ENCODE data around the gene NLRC5. TPM values are rescaled to one million over a fixed set of nuclear protein-coding genes. Genes with fewer than 3 reads are reported as not detected.

NLRC5 gene
- total RNA-seq, 3 donors from 2014 or later (not counting 1 experiment from before 2014, with no cell fraction given), result 320 to 563 (median 535) TPM

- Mint-ChIP-seq H3K27ac (no peak overlapping the region), H3K27me3 (ENCODE audit: low read depth in 2 of 2) (no peaks in the 10 kb centered on the region), H3K4me1 (peaks cover 10 to 24% of the 10 kb centered on the region in 2 donors), H3K9me3 (no peaks in the 10 kb centered on the region), H3K4me3 (no peak overlapping the region), H3K36me3 (no peaks in the 10 kb centered on the region)
- peaks cover 15% of the 10 kb centered on the region for H3K4me1 ChIP-seq (ENCODE audit: control insufficient read depth, insufficient read depth, low read length)
- intact Hi-C loops (cut with micrococcal nuclease), result no loop called here
- no peaks in the 10 kb centered on the region for H3K9me3 ChIP-seq (ENCODE audit: control insufficient read depth, insufficient read depth, low read length)
- TF ChIP-seq CTCF (IDR thresholded peaks at IDR 0.05), result no peak
- H3K27me3 ChIP-seq (ENCODE audit: control insufficient read depth, insufficient read depth, low read length), result no peaks in the 10 kb centered on the region
- 95% methylated on average over 6 of the region's 6 CpGs for WGBS (ENCODE audit: insufficient coverage)
- no peak overlapping the region for H3K4me3 ChIP-seq (ENCODE audit: low read length)
- H3K27ac ChIP-seq (ENCODE audit: low read length), result no peak overlapping the region
- DNase-seq, result no peak
- peaks cover 40% of the 10 kb centered on the region for H3K36me3 ChIP-seq (ENCODE audit: control insufficient read depth, insufficient read depth, low read length)
- ATAC-seq, result no peak
Observed at GRCh38 chr16:56948234-56948633, 41.1 kb upstream of the NLRC5 start.

GRCh38 chr16:56950051-56950450, 39.3 kb upstream of the NLRC5 start:
- Mint-ChIP-seq H3K27me3 (ENCODE audit: low read depth in 2 of 2) (no peaks in the 10 kb centered on the region), H3K4me1 (peaks cover 10 to 24% of the 10 kb centered on the region in 2 donors), H3K36me3 (no peaks in the 10 kb centered on the region), H3K27ac (peak overlapping the region in 1 of 2 donors; percentile 40), H3K4me3 (no peak overlapping the region), H3K9me3 (no peaks in the 10 kb centered on the region)
- H3K9me3 ChIP-seq (ENCODE audit: control insufficient read depth, insufficient read depth, low read length), result no peaks in the 10 kb centered on the region
- peaks cover 24% of the 10 kb centered on the region for H3K36me3 ChIP-seq (ENCODE audit: control insufficient read depth, insufficient read depth, low read length)
- no peak for TF ChIP-seq CTCF (IDR thresholded peaks at IDR 0.05)
- no peak overlapping the region for H3K27ac ChIP-seq (ENCODE audit: low read length)
- peaks cover 15% of the 10 kb centered on the region for H3K4me1 ChIP-seq (ENCODE audit: control insufficient read depth, insufficient read depth, low read length)
- no peaks in the 10 kb centered on the region for H3K27me3 ChIP-seq (ENCODE audit: control insufficient read depth, insufficient read depth, low read length)
- 97% methylated on average over 2 of the region's 4 CpGs for WGBS (ENCODE audit: insufficient coverage)
- DNase-seq (no peak), ATAC-seq (no peak)
- intact Hi-C loops (cut with micrococcal nuclease), result no loop called here
- no peak overlapping the region for H3K4me3 ChIP-seq (ENCODE audit: low read length)

GRCh38 chr16:56950455-56950854, 38.9 kb upstream of the NLRC5 start:
- no peaks in the 10 kb centered on the region for H3K9me3 ChIP-seq (ENCODE audit: control insufficient read depth, insufficient read depth, low read length)
- no peak overlapping the region for H3K27ac ChIP-seq (ENCODE audit: low read length)
- ATAC-seq (no peak), DNase-seq (no peak)
- peaks cover 15% of the 10 kb centered on the region for H3K4me1 ChIP-seq (ENCODE audit: control insufficient read depth, insufficient read depth, low read length)
- Mint-ChIP-seq H3K4me1 (peaks cover 10 to 24% of the 10 kb centered on the region in 2 donors), H3K27me3 (ENCODE audit: low read depth in 2 of 2) (no peaks in the 10 kb centered on the region), H3K27ac (peak overlapping the region in 1 of 2 donors; percentile 40), H3K36me3 (no peaks in the 10 kb centered on the region), H3K9me3 (no peaks in the 10 kb centered on the region), H3K4me3 (no peak overlapping the region)
- H3K36me3 ChIP-seq (ENCODE audit: control insufficient read depth, insufficient read depth, low read length), result peaks cover 20% of the 10 kb centered on the region
- no peak overlapping the region for H3K4me3 ChIP-seq (ENCODE audit: low read length)
- 84% methylated on average over 7 of the region's 7 CpGs for WGBS (ENCODE audit: insufficient coverage)
- no peak for TF ChIP-seq CTCF (IDR thresholded peaks at IDR 0.05)
- intact Hi-C loops (cut with micrococcal nuclease), result no loop called here
- no peaks in the 10 kb centered on the region for H3K27me3 ChIP-seq (ENCODE audit: control insufficient read depth, insufficient read depth, low read length)

Data from natural killer cell (primary cell).